GM21786 (cell line): ENCODE measurements around the gene ATP1A4.

Source experiments
- ATAC-seq: cut with Tn5 transposase; IDR thresholded peaks from one replicate; pipeline ENCODE4 v1.9.1; 2021; ENCODE audit not compliant: unreplicated experiment

Gene ATP1A4

GRCh38 chr1:160224606-160225005 lies 73.2 kb downstream of the ATP1A4 start:
- no peak for ATAC-seq

GRCh38 chr1:160225345-160225744 lies 73.9 kb downstream of the ATP1A4 start:
- ATAC-seq, result no peak

DNA sequence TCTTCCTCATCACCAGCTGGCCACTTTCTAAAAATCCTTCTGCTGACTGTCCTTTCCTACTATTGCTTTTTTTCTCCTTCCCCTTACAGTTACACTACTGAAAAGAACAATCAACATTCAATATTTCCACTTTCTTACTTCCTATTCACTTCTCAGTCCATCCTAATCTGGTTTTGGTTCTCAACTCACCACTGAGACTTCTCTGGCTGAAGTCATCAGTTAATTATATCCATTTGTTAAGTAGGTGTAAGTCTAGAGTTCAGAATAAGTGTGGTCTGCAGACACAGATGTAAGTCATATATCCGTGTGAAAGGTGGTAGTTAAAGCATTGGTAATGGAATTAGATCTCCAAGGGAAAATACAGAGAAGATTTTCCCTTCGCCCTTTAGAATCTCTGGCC lies 75.2 kb downstream of the ATP1A4 start:
- ATAC-seq, result no peak

DNA sequence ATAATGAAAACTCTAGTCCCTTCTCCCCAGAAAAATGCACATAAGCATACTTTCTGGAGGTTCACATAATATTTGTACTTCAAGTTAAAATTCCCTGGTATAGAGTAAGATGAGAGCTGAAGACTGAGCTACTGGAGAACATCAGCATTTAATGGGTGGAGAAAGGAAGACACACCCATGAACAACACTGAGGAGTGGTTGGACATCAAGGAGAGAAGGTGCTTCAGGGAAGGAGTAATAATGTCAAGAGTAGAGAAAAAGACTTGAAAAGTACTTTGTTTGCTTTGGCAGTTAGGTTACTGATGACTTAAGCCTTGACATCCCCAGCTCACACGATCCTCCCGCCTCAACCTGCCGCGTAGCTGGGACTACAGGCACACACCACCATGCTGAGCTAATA lies 75.6 kb downstream of the ATP1A4 start:
- no peak for ATAC-seq

- no peak for ATAC-seq
Measured at GRCh38 chr1:160227561-160227960, 76.2 kb downstream of the ATP1A4 start.

- ATAC-seq, result no peak
Measured at GRCh38 chr1:160228431-160228830, 77.0 kb downstream of the ATP1A4 start.

DNA sequence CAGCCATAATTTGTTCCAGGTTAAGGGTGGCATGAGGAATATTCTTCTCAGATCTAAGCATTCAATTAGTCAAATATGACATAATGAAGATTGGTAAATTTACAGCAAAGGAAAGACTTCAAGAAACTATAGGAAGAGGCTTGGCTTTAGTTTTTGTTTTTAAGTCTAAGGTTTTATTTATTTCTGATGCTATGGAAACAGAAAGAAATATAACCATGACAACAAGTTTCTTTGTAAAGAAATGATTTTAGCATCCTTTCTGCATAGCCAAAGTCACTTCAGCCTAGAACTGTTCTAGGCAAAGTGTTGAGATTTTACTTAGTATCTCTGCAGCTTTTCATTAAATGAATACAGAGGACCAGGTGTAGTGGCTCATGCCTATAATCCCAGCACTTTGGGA lies 81.5 kb downstream of the ATP1A4 start:
- ATAC-seq, result no peak
